IMR-90 (cell line): ENCODE data around the gene HNRNPC. TPM values are rescaled to one million over a fixed set of nuclear protein-coding genes. Genes with fewer than 3 reads are reported as not detected.

ENCODE experiments used
- ATAC-seq: fragments of 200-7000 bp; cut with Tn5 transposase; 2 replicates; pipeline ENCODE4 v1.9.1; 2020; ENCODE audit warnings: low read depth, mild to moderate bottlenecking, moderate library complexity
- BruUV-seq: library from RNA; stranded (reverse); fragments of 400-500 nt; replicated peaks from 2 replicates; lab custom pipeline; 2021; lab: Mats Ljungman, UMichigan
- CTCF ChIA-PET: fragments of 300-600 bp; formaldehyde crosslinking; extraction: SDS; loops from one replicate; lab custom pipeline; 2021; ENCODE audit warnings: antibody characterized with exemption; lab: Yijun Ruan, JAX
- POLR2A ChIA-PET: fragments of 300-600 bp; sonication (Branson Sonifier 250); formaldehyde crosslinking; loops from one replicate; lab custom pipeline; 2022; ENCODE audit warnings: antibody characterized with exemption; ENCODE audit not compliant: unreplicated experiment; lab: Charles Lee
- DNase-seq: peaks from one replicate; pipeline ENCODE4 v3.0.0; 2013
- H2AFZ ChIP-seq: replicated peaks from 2 replicates; pipeline ENCODE3; 2013; ENCODE audit warnings: low read length, mild to moderate bottlenecking; ENCODE audit not compliant: poor library complexity
- H2AK5ac ChIP-seq: 2 replicates; pipeline ENCODE4 v1.6.1; 2013; ENCODE audit warnings: low read depth, low read length, inconsistent platforms
- H2AK9ac ChIP-seq: replicated peaks from 2 replicates; pipeline ENCODE3; 2013; ENCODE audit warnings: mild to moderate bottlenecking, low read depth, low read length, moderate library complexity; ENCODE audit not compliant: poor library complexity
- H2BK120ac ChIP-seq: 2 replicates; pipeline ENCODE4 v1.6.1; 2013; ENCODE audit warnings: low read depth, low read length, inconsistent platforms
- H2BK15ac ChIP-seq: 3 replicates; pipeline ENCODE4 v1.6.1; 2013; ENCODE audit warnings: low read depth, low read length, inconsistent platforms
- H2BK20ac ChIP-seq: 2 replicates; pipeline ENCODE4 v1.6.1; 2013; ENCODE audit warnings: low read depth, mild to moderate bottlenecking, inconsistent platforms, low read length, moderate library complexity
- H2BK5ac ChIP-seq: 2 replicates; pipeline ENCODE4 v1.6.1; 2013; ENCODE audit warnings: mild to moderate bottlenecking, low read depth, low read length, inconsistent platforms; ENCODE audit not compliant: poor library complexity, severe bottlenecking
- H3K14ac ChIP-seq: replicated peaks from 2 replicates; pipeline ENCODE4 v1.6.1; 2013; ENCODE audit warnings: low read depth, low read length, inconsistent platforms
- H3K18ac ChIP-seq: 2 replicates; pipeline ENCODE4 v1.6.1; 2013; ENCODE audit warnings: low read depth, low read length, control low read depth
- H3K23ac ChIP-seq: 2 replicates; pipeline ENCODE4 v1.6.1; 2013; ENCODE audit warnings: low read depth, low read length, inconsistent platforms
- H3K27ac ChIP-seq: 2 replicates; pipeline ENCODE4 v1.5.1; 2013; ENCODE audit warnings: mild to moderate bottlenecking, control low read depth, low read length; ENCODE audit not compliant: insufficient read depth
- H3K27me3 ChIP-seq: 2 replicates; pipeline ENCODE4 v1.6.1; 2013; ENCODE audit warnings: low read length; ENCODE audit not compliant: control insufficient read depth, insufficient read depth
- H3K36me3 ChIP-seq: 2 replicates; pipeline ENCODE4 v1.6.1; 2013; ENCODE audit warnings: low read length, mixed read lengths; ENCODE audit not compliant: control insufficient read depth, insufficient read depth
- H3K4ac ChIP-seq: 2 replicates; pipeline ENCODE4 v1.6.1; 2013; ENCODE audit warnings: low read depth, low read length, inconsistent platforms
- H3K4me1 ChIP-seq: 2 replicates; pipeline ENCODE4 v1.6.1; 2013; ENCODE audit warnings: low read length, mixed read lengths; ENCODE audit not compliant: control insufficient read depth, insufficient read depth
- H3K4me2 ChIP-seq: 2 replicates; pipeline ENCODE4 v1.6.1; 2013; ENCODE audit warnings: low read depth, mild to moderate bottlenecking, control low read depth, low read length, moderate library complexity
- H3K4me3 ChIP-seq: 2 replicates; pipeline ENCODE4 v1.5.1; 2013; ENCODE audit warnings: low read depth, mild to moderate bottlenecking, control low read depth, low read length, moderate library complexity; ENCODE audit not compliant: insufficient read depth
- H3K56ac ChIP-seq: 2 replicates; pipeline ENCODE4 v1.6.1; 2013; ENCODE audit warnings: low read length, inconsistent platforms; ENCODE audit not compliant: insufficient read depth; ENCODE audit errors: extremely low read depth
- H3K79me1 ChIP-seq, 2 experiments: 2 replicates each; pipeline ENCODE4 v1.6.1; 2013; ENCODE audit warnings: low read length in 2 of 2, inconsistent platforms in 1 of 2, low read depth in 1 of 2
- H3K9ac ChIP-seq: 2 replicates; pipeline ENCODE4 v1.6.1; 2013; ENCODE audit warnings: low read depth, low read length, control low read depth
- H3K9me1 ChIP-seq: 2 replicates; pipeline ENCODE4 v1.6.1; 2013; ENCODE audit warnings: low read length, inconsistent platforms; ENCODE audit not compliant: insufficient read depth
- H3K9me3 ChIP-seq: 2 replicates; pipeline ENCODE4 v1.6.1; 2013; ENCODE audit warnings: low read length; ENCODE audit not compliant: control insufficient read depth, insufficient read depth
- H4K20me1 ChIP-seq: 2 replicates; pipeline ENCODE4 v1.6.1; 2013; ENCODE audit warnings: low read length, inconsistent platforms; ENCODE audit not compliant: insufficient read depth
- H4K5ac ChIP-seq: 2 replicates; pipeline ENCODE4 v1.6.1; 2013; ENCODE audit warnings: mild to moderate bottlenecking, low read depth, low read length, control low read depth
- H4K8ac ChIP-seq, 2 experiments: 2 replicates each; pipeline ENCODE4 v1.6.1; 2013; ENCODE audit warnings: low read depth in 2 of 2, low read length in 2 of 2, control low read depth in 1 of 2, inconsistent platforms in 1 of 2
- H4K91ac ChIP-seq: 2 replicates; pipeline ENCODE4 v1.6.1; 2013; ENCODE audit warnings: low read depth, low read length, inconsistent platforms; ENCODE audit not compliant: insufficient read depth
- BHLHE40 ChIP-seq: fragments of 150-350 bp; IDR thresholded peaks from 2 replicates; pipeline ENCODE4 v1.6.1; 2016; ENCODE audit warnings: mild to moderate bottlenecking, low read depth, low read length
- CTCF ChIP-seq: conservative IDR thresholded peaks from 2 replicates; pipeline ENCODE4 v1.5.1; 2012; ENCODE audit warnings: mild to moderate bottlenecking, low read depth, low read length, improper control_type of control experiment
- MAFK ChIP-seq: IDR thresholded peaks from 2 replicates; pipeline ENCODE4 v1.6.1; 2012; ENCODE audit warnings: low read depth, low read length, improper control_type of control experiment
- MAZ ChIP-seq: IDR thresholded peaks from 2 replicates; pipeline ENCODE4 v1.6.1; 2012; ENCODE audit warnings: low read depth, mild to moderate bottlenecking, low read length, improper control_type of control experiment, moderate library complexity, borderline replicate concordance
- POLR2A ChIP-seq: IDR thresholded peaks from 2 replicates; pipeline ENCODE4 v1.6.1; 2012; ENCODE audit warnings: mild to moderate bottlenecking, low read depth, low read length
- RAD21 ChIP-seq: IDR thresholded peaks from 2 replicates; pipeline ENCODE4 v1.6.1; 2012; ENCODE audit warnings: low read length, improper control_type of control experiment
- RCOR1 ChIP-seq: IDR thresholded peaks from 2 replicates; pipeline ENCODE4 v1.6.1; 2012; ENCODE audit warnings: mild to moderate bottlenecking, low read length, improper control_type of control experiment; ENCODE audit not compliant: insufficient replicate concordance
- RFX5 ChIP-seq: IDR thresholded peaks from 2 replicates; pipeline ENCODE4 v1.8.0; 2012; ENCODE audit warnings: low read depth, mild to moderate bottlenecking, low read length, moderate library complexity
- SMC3 ChIP-seq: fragments of 150-350 bp; IDR thresholded peaks from 2 replicates; pipeline ENCODE4 v1.6.1; 2016; ENCODE audit warnings: low read depth, mild to moderate bottlenecking, antibody characterized with exemption, low read length, moderate library complexity
- USF2 ChIP-seq: fragments of 150-350 bp; IDR thresholded peaks from 2 replicates; pipeline ENCODE4 v1.6.1; 2017; ENCODE audit warnings: mild to moderate bottlenecking, antibody characterized with exemption, low read length, low read depth
- WGBS, 2 experiments: methylation state at CpG; one replicate each; pipeline versions ENCODE4 v1.1.5 to v1.1.7; 2013; ENCODE audit warnings: missing lambda C conversion rate in 2 of 2; ENCODE audit not compliant: insufficient read length in 1 of 2; ENCODE audit errors: extremely low coverage in 2 of 2; 5-methylcytosine and 5-hydroxymethylcytosine counted together
- dilution Hi-C: fragments of 300-500 bp; cut with HindIII; formaldehyde crosslinking; loops from one replicate; pipeline ENCODE4 v1.14.3; 2018; ENCODE audit warnings: low sequenced_read_pairs; ENCODE audit not compliant: unreplicated experiment
- in situ Hi-C: fragments of 300-500 bp; cut with MboI; formaldehyde crosslinking; loops from 3 replicates; pipeline ENCODE4 v1.14.3; 2019; ENCODE audit warnings: low sequenced_read_pairs, inconsistent platforms, mixed read lengths
- intact Hi-C: fragments of 100-400 bp; cut with micrococcal nuclease; formaldehyde crosslinking; loops from 2 replicates; pipeline ENCODE4 v1.10.0; 2022
- polyA plus RNA-seq, 3 experiments: library from polyadenylated mRNA; depleted of rRNA; stranded (reverse); fragments of >200 nt; gene quantifications; 2 replicates each; pipeline ENCODE4 v1.2.3, GENCODE V29; 2012; ENCODE audit warnings: low replicate concordance in 1 of 3
- total RNA-seq: library from RNA; depleted of rRNA; stranded (reverse); fragments of >200 nt; gene quantifications from 2 replicates; pipeline ENCODE4 v1.2.3, GENCODE V29; 2012

The HNRNPC gene
- total and polyA plus RNA-seq, 2 of the 4 experiments (the other 2 are of a cell fraction), result 308 to 615 TPM

- no peak for TF ChIP-seq MAZ
These were observed 65.6 kb downstream of the HNRNPC start (continued) for GRCh38 chr14:21203470-21204166.

- Histone ChIP-seq H2BK15ac (no peak overlapping the region), H3K4ac (no peak overlapping the region), H3K27ac (no peak overlapping the region), H2BK5ac (no peak overlapping the region), H3K9me1 (peaks cover 4% of the 10 kb centered on the region; the same call in 1 of the 2 replicates), H4K20me1 (no peaks in the 10 kb centered on the region; the same call in none of the 2 replicates), H3K4me3 (no peak overlapping the region), H2BK20ac (no peak overlapping the region), H3K23ac (no peak overlapping the region), H3K27me3 (no peaks in the 10 kb centered on the region), H4K5ac (no peak overlapping the region), H3K18ac (no peak overlapping the region), H2AFZ (no peak overlapping the region), H3K9me3 (no peaks in the 10 kb centered on the region), H3K36me3 (peaks cover 13% of the 10 kb centered on the region), H2AK9ac (no peak overlapping the region), H3K4me1 (no peaks in the 10 kb centered on the region; the same call in 1 of the 2 replicates), H3K4me2 (no peak overlapping the region), H4K8ac (no peak overlapping the region), H3K9ac (no peak overlapping the region), H3K56ac (no peak overlapping the region), H4K91ac (no peak overlapping the region), H3K14ac (no peak overlapping the region), H2AK5ac (no peak overlapping the region), H3K79me1 (peaks cover 0 to 29% of the 10 kb centered on the region in 2 experiments; a peak in 2 of 4 replicates), H2BK120ac (no peak overlapping the region)
- in situ Hi-C loops, result no loop called here
- no peak for ATAC-seq
- ChIA-PET POLR2A (no interaction called here), CTCF (no interaction called here)
- 100% methylated on average over 1 of the region's 4 CpGs; no CpG with 5 or more reads in 1 of the 2 experiments for WGBS, 2 experiments
- TF ChIP-seq RFX5 (no peak), RCOR1 (no peak), MAZ (no peak), USF2 (no peak), MAFK (no peak), SMC3 (no peak), CTCF (no peak), POLR2A (no peak), RAD21 (no peak), BHLHE40 (no peak)
- DNase-seq, result no peak
- TSS peak; percentile 2 for BruUV-seq
- dilution Hi-C loops, result no loop called here
- intact Hi-C loops, result no loop called here
These were observed 66.5 kb downstream of the HNRNPC start for GRCh38 chr14:21202463-21203358.
